Measurements from ENCODE around the gene ATP4A.

GRCh38 chr19:35529241-35530218, 33.9 kb downstream of the ATP4A start:
- TF ChIP-seq, protein P1, sequence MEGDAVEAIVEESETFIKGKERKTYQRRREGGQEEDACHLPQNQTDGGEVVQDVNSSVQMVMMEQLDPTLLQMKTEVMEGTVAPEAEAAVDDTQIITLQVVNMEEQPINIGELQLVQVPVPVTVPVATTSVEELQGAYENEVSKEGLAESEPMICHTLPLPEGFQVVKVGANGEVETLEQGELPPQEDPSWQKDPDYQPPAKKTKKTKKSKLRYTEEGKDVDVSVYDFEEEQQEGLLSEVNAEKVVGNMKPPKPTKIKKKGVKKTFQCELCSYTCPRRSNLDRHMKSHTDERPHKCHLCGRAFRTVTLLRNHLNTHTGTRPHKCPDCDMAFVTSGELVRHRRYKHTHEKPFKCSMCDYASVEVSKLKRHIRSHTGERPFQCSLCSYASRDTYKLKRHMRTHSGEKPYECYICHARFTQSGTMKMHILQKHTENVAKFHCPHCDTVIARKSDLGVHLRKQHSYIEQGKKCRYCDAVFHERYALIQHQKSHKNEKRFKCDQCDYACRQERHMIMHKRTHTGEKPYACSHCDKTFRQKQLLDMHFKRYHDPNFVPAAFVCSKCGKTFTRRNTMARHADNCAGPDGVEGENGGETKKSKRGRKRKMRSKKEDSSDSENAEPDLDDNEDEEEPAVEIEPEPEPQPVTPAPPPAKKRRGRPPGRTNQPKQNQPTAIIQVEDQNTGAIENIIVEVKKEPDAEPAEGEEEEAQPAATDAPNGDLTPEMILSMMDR (conservative IDR thresholded peaks at IDR 0.05; ENCODE audit: low read length) = no peak
- TF ChIP-seq EZH2phosphoT487 (IDR thresholded peaks at IDR 0.05; ENCODE audit: borderline replicate concordance) = no peak

All from Loucy (cell line).